AG04450 (cell line): ENCODE data around the gene CCDC73. TPM values are rescaled to one million over a fixed set of nuclear protein-coding genes. Genes with fewer than 3 reads are reported as not detected.

Experiments
- CTCF ChIA-PET: fragments of 300-600, 350-600 bp; formaldehyde crosslinking; extraction: SDS; loops from one replicate; lab custom pipeline; 2022; ENCODE audit warnings: antibody characterized with exemption, inconsistent platforms; lab: Charles Lee
- POLR2A ChIA-PET: fragments of 350-600 bp; formaldehyde crosslinking; extraction: SDS; loops from one replicate; lab custom pipeline; 2021; ENCODE audit warnings: antibody characterized with exemption, inconsistent platforms; lab: Yijun Ruan, JAX
- DNase-seq: peaks from one replicate; pipeline ENCODE4 v3.0.0-alpha.2; 2011; ENCODE audit warnings: low read depth, low spot score
- H3K27ac ChIP-seq: one replicate; pipeline ENCODE4 v1.5.1; 2012; ENCODE audit warnings: low read depth, low read length, control low read depth
- H3K27me3 ChIP-seq: one replicate; pipeline ENCODE4 v1.6.0; 2012; ENCODE audit warnings: low read length; ENCODE audit not compliant: control insufficient read depth, insufficient read depth
- H3K4me3 ChIP-seq: 2 replicates; pipeline ENCODE4 v1.5.1; 2011; ENCODE audit warnings: mild to moderate bottlenecking, low read depth, low read length, control low read depth
- H3K9me3 ChIP-seq: 2 replicates; pipeline ENCODE4 v1.5.1; 2012; ENCODE audit warnings: low read length; ENCODE audit not compliant: control insufficient read depth, insufficient read depth
- polyA plus RNA-seq: library from polyadenylated mRNA; depleted of rRNA; stranded (reverse); fragments of >200 nt; gene quantifications from 2 replicates; pipeline ENCODE4 v1.2.3, GENCODE V29; 2011
- TF ChIP-seq, protein P1 (sequence below): IDR thresholded peaks from 2 replicates; pipeline ENCODE4 v1.5.1; 2011; ENCODE audit warnings: low read depth, low read length, control low read depth, inconsistent platforms

Gene CCDC73
- polyA plus RNA-seq, 1 experiment: not detected

DNA sequence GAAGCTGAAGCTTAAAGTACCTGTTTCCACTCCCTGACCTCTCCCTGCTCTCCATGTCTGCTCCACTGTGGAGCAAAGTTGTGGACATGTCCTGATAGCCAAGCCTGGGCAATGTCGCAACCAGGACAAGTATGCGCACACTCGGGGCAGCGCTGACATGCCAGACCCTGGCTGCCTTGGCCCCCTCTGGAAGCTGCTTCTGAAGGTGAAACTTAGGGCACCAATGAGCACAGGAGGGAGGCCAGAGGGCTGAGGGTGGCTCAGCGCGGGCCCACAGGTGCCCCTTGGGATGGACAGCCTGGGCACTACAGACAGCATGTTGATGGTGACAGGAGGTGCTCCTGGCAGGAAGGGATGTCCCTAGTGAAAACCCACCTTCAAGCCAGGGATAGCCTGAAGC lies 90.2 kb downstream of the CCDC73 start:
- Histone ChIP-seq H3K9me3 (peaks cover 19% of the 10 kb centered on the region), H3K4me3 (no peak overlapping the region), H3K27ac (no peak overlapping the region), H3K27me3 (peaks cover 6% of the 10 kb centered on the region)
- ChIA-PET POLR2A (no interaction called here), CTCF (no interaction called here)
- TF ChIP-seq, protein P1, sequence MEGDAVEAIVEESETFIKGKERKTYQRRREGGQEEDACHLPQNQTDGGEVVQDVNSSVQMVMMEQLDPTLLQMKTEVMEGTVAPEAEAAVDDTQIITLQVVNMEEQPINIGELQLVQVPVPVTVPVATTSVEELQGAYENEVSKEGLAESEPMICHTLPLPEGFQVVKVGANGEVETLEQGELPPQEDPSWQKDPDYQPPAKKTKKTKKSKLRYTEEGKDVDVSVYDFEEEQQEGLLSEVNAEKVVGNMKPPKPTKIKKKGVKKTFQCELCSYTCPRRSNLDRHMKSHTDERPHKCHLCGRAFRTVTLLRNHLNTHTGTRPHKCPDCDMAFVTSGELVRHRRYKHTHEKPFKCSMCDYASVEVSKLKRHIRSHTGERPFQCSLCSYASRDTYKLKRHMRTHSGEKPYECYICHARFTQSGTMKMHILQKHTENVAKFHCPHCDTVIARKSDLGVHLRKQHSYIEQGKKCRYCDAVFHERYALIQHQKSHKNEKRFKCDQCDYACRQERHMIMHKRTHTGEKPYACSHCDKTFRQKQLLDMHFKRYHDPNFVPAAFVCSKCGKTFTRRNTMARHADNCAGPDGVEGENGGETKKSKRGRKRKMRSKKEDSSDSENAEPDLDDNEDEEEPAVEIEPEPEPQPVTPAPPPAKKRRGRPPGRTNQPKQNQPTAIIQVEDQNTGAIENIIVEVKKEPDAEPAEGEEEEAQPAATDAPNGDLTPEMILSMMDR: no peak
- no peak for DNase-seq

DNA sequence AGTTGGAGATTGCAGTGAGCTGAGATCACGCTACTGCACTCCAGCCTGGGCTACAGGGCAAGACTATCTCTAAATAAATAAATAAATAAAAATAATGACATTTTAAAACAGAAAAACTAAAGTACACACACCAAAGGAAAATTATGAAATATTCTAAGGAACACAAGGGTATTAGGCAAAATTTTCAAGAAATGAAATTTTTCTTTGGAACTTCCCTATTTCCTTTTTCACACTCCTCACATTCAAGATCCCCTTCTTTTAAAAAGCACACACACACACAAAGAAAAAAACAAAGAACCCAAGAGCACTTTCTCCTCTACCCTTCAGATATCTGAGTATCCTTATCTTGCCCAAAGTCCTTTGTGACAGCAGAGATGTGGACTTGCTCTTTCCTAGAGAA lies 92.8 kb downstream of the CCDC73 start:
- Histone ChIP-seq H3K9me3 (peaks cover 17% of the 10 kb centered on the region), H3K27ac (no peak overlapping the region), H3K27me3 (peaks cover 4% of the 10 kb centered on the region), H3K4me3 (no peak overlapping the region)
- POLR2A ChIA-PET: no interaction called here
- no peak for DNase-seq
- CTCF ChIA-PET: no interaction called here
- TF ChIP-seq, protein P1: no peak

DNA sequence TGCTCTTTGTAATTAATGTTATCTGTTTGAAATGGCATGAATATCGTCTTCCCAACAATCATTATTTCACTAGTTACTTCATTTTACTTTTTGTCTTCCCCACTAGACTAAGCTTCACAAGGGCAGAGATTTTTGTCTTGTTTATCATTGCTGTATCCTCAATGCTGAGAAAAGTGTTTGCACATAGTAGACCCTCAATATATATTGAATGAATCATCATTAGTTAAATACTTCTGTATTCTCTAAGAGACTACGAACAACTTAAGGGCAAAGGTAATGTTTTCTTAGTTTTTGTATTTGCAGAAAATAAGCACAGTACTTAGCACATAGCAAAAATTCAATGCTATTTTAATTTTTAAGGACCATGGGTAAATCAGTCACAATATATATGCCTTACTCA lies 95.9 kb downstream of the CCDC73 start:
- ChIA-PET POLR2A (no interaction called here), CTCF (no interaction called here)
- H3K27me3 ChIP-seq: peaks cover 4% of the 10 kb centered on the region
- no peaks in the 10 kb centered on the region for H3K9me3 ChIP-seq
- TF ChIP-seq, protein P1: no peak
- DNase-seq: no peak
- no peak overlapping the region for H3K4me3 ChIP-seq
- H3K27ac ChIP-seq: no peak overlapping the region

DNA sequence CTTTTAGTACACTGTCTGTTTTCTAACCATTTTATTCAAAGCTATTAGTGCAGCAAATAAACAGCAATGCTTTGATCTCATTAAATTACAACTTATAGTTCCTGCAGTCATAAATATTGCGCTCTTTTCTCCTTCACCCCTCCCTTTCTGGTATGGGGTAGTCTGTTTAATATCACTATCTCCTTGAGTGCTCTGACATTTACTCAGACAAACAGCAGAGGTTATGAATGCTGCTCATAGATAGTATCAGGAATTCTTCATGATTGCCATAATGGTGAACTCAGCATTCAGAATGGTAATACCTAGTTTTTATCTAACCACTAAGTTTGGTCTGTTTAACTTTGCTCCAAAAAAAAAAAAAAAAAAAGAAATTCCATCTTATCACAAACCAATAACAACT lies 123.4 kb downstream of the CCDC73 start:
- no peak for DNase-seq
- ChIA-PET POLR2A (no interaction called here), CTCF (no interaction called here)
- H3K4me3 ChIP-seq: no peak overlapping the region
- no peaks in the 10 kb centered on the region for H3K27me3 ChIP-seq
- H3K27ac ChIP-seq: no peak overlapping the region
- H3K9me3 ChIP-seq: peaks cover 4% of the 10 kb centered on the region
- TF ChIP-seq, protein P1: no peak

DNA sequence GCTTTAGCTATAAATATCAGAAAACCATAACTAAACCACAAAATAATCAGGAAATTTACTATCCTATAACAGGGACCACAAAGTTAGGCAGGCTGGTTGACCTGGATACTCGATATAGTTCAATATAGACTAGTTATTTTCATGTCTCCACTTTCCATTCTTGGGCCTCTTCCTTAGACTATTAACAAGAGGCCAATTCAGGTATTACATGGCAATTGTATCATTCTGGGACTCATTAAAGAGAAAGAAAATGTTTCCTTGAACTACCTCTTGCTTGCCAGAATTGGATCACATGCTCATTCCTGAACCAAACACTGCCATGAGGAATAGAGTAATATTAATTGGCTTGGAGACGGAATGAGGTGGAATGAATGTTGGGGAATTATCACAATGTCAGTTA lies 134.8 kb downstream of the CCDC73 start:
- DNase-seq: no peak
- TF ChIP-seq, protein P1: no peak
- Histone ChIP-seq H3K27me3 (no peaks in the 10 kb centered on the region), H3K9me3 (no peaks in the 10 kb centered on the region), H3K27ac (no peak overlapping the region), H3K4me3 (no peak overlapping the region)
- ChIA-PET POLR2A (no interaction called here), CTCF (interaction anchor here (0.6 kb wide), 1 partner anchor 32 kb away, joined by 7 read pairs; no protein-coding TSS in a partner anchor)
